ENCODE measurements around the gene KRTAP10-5.

DNA sequence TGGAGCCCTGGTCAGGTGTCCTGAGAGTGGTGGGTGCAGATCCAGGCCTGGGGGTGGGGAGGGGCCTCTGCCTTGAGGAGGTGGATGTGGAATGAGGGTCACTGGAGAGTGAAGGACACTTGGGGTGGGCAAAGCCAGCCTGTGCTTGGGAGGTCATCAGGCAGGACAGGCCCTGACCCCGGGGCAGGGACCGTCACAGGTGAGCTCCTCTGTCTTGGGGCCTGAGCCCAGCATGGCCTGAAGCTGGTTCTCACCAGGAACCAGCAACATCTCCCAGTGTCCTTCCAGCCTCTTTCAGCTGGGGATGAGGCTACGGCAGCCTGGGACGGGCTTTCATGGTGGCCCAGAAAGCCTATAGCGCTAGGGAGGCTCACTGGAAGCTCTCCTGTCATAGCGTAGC lies 28.3 kb downstream of the KRTAP10-5 start:
- TF ChIP-seq TAF1 (IDR thresholded peaks at IDR 0.05; ENCODE audit: low read depth, low read length) = no peak
- no peak for TF ChIP-seq POLR2A (IDR thresholded peaks at IDR 0.05; ENCODE audit: low read depth, low read length)
- no peak for TF ChIP-seq POLR2AphosphoS5 (IDR thresholded peaks at IDR 0.05; ENCODE audit: low read depth, low read length)
- TF ChIP-seq SPI1 (IDR thresholded peaks at IDR 0.05; ENCODE audit: low read depth, low read length) = no peak

Data from GM12891 (cell line).